ENCODE measurements around the gene DNAH8.
A peak's percentile ranks its signal among the peaks of the same experiment; 100 is the strongest.

DNAH8 gene

GRCh38 chr6:38702558-38703397, 12.3 kb upstream of the DNAH8 start, which contains the start of gene GLO1:
TSS of gene GLO1 (minus strand) at chr6:38703145. CDS start at chr6:38703054, 91 bp downstream.
- peak; percentile 99 for DNase-seq (ENCODE audit: low spot score)

GRCh38 chr6:38703949-38704590, 11.0 kb upstream of the DNAH8 start:
- no peak for DNase-seq (ENCODE audit: low spot score)

GRCh38 chr6:38705924-38706323, 9.2 kb upstream of the DNAH8 start:
- no peak for DNase-seq (ENCODE audit: low spot score)

GRCh38 chr6:38708496-38708895, 6.6 kb upstream of the DNAH8 start:
- DNase-seq (ENCODE audit: low spot score) = no peak

- DNase-seq (ENCODE audit: low spot score) = no peak
Observed at GRCh38 chr6:38713812-38714211, 1.3 kb upstream of the DNAH8 start.

DNA sequence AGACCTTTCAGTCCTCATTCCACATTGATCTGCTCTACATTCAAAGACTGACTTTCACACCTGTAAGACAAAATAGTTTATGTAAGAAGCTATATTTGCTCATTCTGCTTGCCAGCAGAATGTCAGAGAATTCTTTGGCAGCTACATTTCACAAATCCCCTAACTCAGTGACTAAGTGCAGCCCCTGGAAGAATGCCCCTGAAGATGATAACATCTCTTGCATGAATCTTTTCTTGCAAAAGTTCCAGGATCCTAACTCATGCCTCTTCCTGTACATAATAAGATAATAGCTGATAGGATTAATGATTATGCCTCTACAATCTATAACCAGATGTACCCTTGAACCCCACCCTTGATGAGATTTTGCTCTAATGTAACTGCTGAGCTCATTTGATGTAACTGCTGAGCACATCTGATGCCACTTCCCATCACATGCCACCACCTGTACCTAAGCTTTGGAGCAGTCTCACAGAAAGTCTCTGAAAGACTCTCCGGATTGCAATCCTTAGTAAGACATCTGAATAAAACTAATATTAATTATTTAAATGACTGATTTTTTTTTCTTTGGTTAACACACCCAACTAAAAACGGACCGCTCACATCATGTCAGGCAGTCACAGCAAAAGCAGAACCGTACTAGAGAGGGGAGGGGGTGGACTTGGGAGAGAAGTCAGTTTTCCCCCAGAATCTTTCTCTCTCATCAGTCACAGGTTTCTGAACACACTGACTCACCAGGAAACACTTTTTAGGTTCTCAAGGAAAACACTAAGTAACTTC, 684 bp upstream of the DNAH8 start:
- no peak for DNase-seq (ENCODE audit: low spot score)

DNA sequence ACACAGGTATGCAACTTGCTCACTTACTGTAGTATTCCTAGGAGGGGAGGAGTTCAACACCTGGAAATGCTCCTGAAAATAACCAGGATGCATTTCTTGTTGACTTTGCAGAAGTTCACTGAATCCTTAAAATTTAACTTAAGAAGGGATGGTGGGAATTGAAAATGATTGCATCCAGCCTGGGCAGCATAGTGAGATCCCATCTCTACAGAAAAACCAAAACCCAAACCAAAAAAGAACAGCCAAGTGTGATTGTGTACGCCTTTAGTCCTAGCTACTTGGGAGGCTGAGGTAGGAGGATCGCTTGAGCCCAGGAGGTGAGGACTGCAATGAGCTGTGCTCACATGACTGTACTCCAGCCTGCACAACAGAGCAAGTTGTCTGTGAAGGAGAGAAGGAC, 1.7 kb downstream of the DNAH8 start:
- no peak for DNase-seq (ENCODE audit: low spot score)

- no peak for DNase-seq (ENCODE audit: low spot score)
Observed at GRCh38 chr6:38719358-38719757, 4.2 kb downstream of the DNAH8 start.

DNA sequence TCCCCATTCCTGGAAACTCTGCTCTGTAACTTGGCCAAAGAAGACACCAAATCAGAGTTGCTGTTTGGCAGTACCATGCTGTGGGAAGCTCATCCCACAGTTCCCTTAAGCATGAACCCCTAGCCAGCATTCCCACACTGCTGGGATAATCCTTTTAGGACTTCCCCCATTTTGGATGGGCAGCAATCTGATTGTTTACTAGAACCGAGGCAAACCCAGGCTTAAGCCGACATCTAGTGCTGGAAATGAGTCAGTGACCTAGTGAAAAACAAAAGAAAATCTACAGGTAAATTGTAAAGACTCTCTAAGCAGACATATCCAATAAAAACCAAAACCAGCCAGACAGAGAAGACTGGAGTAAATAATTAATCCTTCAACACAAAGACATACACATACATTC, 5.2 kb downstream of the DNAH8 start:
- DNase-seq (ENCODE audit: low spot score) = peak; percentile 21

DNA sequence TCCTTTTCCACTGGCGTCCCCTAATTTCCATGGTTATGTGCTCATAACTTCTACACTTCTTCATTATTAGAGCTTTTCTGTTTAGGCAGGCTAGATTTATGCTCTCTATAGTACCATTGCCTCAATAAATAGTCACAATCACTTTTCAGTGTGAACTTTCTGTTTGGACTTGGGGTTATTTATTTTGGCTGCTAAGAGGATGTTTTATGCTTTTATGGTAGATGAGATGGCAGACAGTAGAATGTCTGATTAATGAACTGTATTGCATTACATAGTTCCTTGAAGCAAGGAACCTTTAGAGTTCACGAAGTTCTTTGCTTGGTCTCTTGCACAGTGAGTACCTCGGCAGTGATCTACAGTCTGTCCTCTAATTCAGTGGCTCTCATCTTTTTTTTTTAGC, 6.9 kb downstream of the DNAH8 start:
- no peak for DNase-seq (ENCODE audit: low spot score)

DNA sequence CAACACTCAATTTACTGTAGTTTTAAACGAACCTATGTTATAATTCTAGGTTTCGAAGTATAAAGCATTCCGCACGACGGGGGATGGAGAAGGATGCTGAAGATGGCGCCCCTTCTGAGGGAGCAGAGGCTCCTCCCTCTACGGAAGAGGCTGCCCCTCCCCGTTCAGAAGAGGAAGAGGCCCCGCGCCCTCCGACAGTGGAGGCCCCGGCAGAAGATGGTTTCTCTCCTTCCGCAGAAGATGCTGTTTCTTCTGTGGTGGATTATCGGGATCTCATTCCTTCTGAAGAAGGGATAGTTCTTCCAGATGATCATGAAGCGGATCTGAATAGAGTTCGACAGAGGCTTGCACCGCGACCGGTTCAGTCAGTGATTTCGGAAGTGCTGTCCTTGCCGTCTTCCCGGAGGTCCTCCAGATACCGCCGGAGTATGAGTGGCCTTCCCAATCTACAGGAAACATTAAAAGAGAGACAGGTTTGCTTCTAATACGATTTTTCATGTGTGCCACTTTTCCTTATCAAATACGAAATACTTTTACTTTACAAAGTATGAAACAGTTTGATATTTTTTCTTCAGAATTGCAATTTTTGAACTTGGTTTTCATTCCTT, 7.7 kb downstream of the DNAH8 start:
- no peak for DNase-seq (ENCODE audit: low spot score)

DNA sequence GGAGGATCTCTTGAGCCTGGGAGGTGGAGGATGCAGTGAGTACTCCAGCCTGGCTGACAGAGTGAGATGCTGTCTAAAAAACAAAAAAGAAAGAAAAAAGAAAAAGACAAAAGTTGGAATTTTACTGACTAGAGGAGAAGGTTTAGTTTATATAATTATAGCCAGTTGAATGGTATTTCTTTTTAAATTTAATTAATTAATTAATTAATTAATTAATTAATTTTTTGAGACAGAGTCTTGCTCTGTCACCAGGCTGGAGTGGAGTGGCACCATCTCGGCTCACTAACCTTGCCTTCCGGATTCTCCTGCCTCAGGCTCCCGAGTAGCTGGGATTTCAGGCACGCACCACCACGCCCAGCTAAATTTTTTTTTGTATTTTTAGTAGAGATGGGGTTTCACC, 8.7 kb downstream of the DNAH8 start:
- DNase-seq (ENCODE audit: low spot score) = no peak

GRCh38 chr6:38724343-38724742, 9.2 kb downstream of the DNAH8 start:
- DNase-seq (ENCODE audit: low spot score) = no peak

GRCh38 chr6:38725414-38726183, 10.5 kb downstream of the DNAH8 start:
- no peak for DNase-seq (ENCODE audit: low spot score)

GRCh38 chr6:38728203-38728602, 13.1 kb downstream of the DNAH8 start:
- DNase-seq (ENCODE audit: low spot score) = no peak

DNA sequence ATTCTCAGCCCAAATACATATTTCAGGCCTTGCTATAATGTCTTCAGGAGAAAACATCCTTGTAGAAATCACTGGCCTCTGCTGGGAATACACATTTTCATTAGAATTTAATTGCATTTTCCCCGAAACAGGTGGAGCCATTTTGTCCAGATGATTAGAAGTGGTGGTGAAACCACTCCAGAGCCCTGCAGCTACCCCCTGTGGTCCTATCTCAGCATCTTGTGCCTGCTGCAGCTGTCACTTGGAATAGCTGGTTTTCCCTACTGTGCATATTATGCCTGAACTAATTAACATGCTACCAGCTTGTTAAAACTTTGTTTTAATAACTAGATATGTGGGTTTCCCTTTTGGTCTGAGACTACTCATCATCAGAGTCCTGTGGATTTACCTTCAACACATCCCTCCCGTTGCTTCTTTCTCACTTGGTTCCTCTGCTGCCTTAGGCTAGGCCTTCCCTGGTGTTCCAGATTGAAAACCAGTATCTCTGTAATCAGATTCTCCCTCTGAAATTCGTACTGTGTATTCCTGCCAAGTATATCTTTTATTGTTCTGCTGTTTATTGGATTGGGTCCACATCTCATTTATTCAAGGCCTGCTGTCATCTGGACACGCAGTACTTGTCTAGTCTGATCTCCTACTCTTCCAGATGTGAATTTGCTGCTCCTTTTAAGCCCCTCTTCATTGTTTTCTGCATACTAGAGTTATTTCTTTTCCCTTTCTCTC, 15.2 kb downstream of the DNAH8 start:
- DNase-seq (ENCODE audit: low spot score) = no peak

DNA sequence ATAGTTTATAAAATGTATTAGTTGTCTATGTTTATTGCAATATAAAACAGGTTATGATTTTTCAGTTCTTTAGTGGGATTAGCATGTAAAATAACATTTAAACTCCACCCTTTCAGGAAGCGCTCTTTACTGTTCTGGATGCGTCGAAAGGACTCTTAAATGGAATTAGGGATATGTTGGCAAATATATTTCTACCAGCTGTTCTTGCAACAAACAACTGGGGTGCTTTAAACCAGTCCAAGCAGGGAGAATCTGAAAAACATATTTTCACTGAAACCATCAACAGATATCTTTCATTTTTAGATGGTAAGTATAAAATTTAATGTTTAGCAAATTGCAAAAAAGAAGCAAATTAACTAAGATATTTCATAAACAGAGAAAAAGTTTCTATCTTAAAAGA, 21.8 kb downstream of the DNAH8 start:
- no peak for DNase-seq (ENCODE audit: low spot score)

- no peak for DNase-seq (ENCODE audit: low spot score)
Observed at GRCh38 chr6:38738261-38738660, 23.1 kb downstream of the DNAH8 start.

- no peak for DNase-seq (ENCODE audit: low spot score)
Observed at GRCh38 chr6:38739532-38739931, 24.4 kb downstream of the DNAH8 start.

DNA sequence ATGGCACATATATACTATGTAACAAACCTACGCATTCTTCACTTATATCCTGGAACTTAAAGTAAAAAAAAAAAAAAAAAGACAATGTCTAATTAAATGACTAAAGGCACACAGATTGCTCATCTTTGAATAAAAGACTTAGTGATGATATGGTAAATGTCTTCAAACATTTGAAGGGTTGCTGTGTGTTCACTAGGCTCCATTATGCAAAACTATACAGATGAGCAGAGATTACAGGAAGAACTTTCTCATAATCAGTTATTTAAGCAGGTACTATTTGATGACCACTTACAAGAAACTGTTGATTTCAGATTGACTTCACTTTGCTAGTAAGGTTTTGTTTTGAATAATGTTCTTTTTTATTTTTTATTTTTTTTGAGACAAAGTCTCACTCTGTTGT, 34.4 kb downstream of the DNAH8 start:
- no peak for DNase-seq (ENCODE audit: low spot score)

Data from iPS-NIHi11 (cell line).